Measurements from ENCODE around the gene ACTN3.

- TF ChIP-seq CTCF (conservative IDR thresholded peaks at IDR 0.05; ENCODE audit: low read depth, low read length): no peak
- no peak for TF ChIP-seq EZH2 (IDR thresholded peaks at IDR 0.05; ENCODE audit: borderline replicate concordance, low read depth, low read length, poor library complexity, severe bottlenecking)
Observed at GRCh38 chr11:66505276-66505816, 41.4 kb upstream of the ACTN3 start.
